Panc1 (cell line): ENCODE measurements around the gene WNT3. TPM values are rescaled to one million over a fixed set of nuclear protein-coding genes. Genes with fewer than 3 reads are reported as not detected.

Experiments
- ATAC-seq: fragments of 200-7000 bp; cut with Tn5 transposase; 2 replicates; pipeline ENCODE4 v1.9.1; 2020; ENCODE audit warnings: mild to moderate bottlenecking, moderate library complexity
- BruUV-seq: library from RNA; stranded (reverse); fragments of 400-500 nt; replicated peaks from 2 replicates; lab custom pipeline; 2021; lab: Mats Ljungman, UMichigan
- CTCF ChIA-PET: fragments of 300-600 bp; sonication (Branson Sonifier 250); formaldehyde crosslinking; loops from one replicate; lab custom pipeline; 2022; ENCODE audit warnings: antibody characterized with exemption; lab: Charles Lee
- POLR2A ChIA-PET: fragments of 300-600 bp; sonication (Branson Sonifier 250); formaldehyde crosslinking; loops from one replicate; lab custom pipeline; 2022; ENCODE audit warnings: antibody characterized with exemption; lab: Charles Lee
- DNase-seq: peaks from one replicate; pipeline ENCODE4 v3.0.0-alpha.2; 2010; ENCODE audit warnings: low read depth, low spot score
- H3K27ac ChIP-seq: 2 replicates; pipeline ENCODE4 v1.5.1; 2011; ENCODE audit warnings: mild to moderate bottlenecking, low read length, inconsistent platforms
- H3K27me3 ChIP-seq: fragments of 200-500 bp; sonication (Bioruptor generic); 2 replicates; pipeline ENCODE4 v1.6.0; 2014; ENCODE audit warnings: low read length, inconsistent platforms; ENCODE audit not compliant: control insufficient read depth, insufficient read depth
- H3K36me3 ChIP-seq: fragments of 200-500 bp; sonication (Bioruptor generic); 2 replicates; pipeline ENCODE4 v1.5.1; 2014; ENCODE audit warnings: inconsistent platforms, mild to moderate bottlenecking, low read length, moderate library complexity; ENCODE audit not compliant: control insufficient read depth, insufficient read depth
- H3K4me1 ChIP-seq: 2 replicates; pipeline ENCODE4 v1.5.1; 2011; ENCODE audit warnings: inconsistent platforms, mild to moderate bottlenecking, low read length, moderate library complexity; ENCODE audit not compliant: control insufficient read depth, insufficient read depth
- H3K4me3 ChIP-seq, 2 experiments: 2 replicates each; pipeline ENCODE4 v1.5.1; 2011 to 2012; ENCODE audit warnings: low read depth in 2 of 2, low read length in 2 of 2, mild to moderate bottlenecking in 2 of 2, inconsistent platforms in 1 of 2, moderate library complexity in 1 of 2
- H3K9me3 ChIP-seq: fragments of 200-500 bp; sonication (Bioruptor generic); 2 replicates; pipeline ENCODE4 v1.5.1; 2014; ENCODE audit warnings: low read depth, mild to moderate bottlenecking, inconsistent platforms, low read length, moderate library complexity; ENCODE audit not compliant: control insufficient read depth, insufficient read depth
- CTCF ChIP-seq: fragments of 450-650 bp; IDR thresholded peaks from 2 replicates; pipeline ENCODE4 v1.5.1; 2017; ENCODE audit warnings: mild to moderate bottlenecking
- POLR2AphosphoS5 ChIP-seq: IDR thresholded peaks from 2 replicates; pipeline ENCODE4 v1.6.1; 2012; ENCODE audit warnings: mild to moderate bottlenecking, low read depth, low read length, moderate library complexity
- REST ChIP-seq, 2 experiments: IDR thresholded peaks; 2 replicates each; pipeline ENCODE4 v1.6.1; 2011 to 2012; ENCODE audit warnings: low read depth in 2 of 2, control low read depth in 1 of 2, low read length in 1 of 2, mild to moderate bottlenecking in 1 of 2, moderate library complexity in 1 of 2; ENCODE audit not compliant: insufficient read depth in 1 of 2
- SIN3A ChIP-seq: IDR thresholded peaks from 2 replicates; pipeline ENCODE4 v1.6.1; 2012; ENCODE audit warnings: low read depth, mild to moderate bottlenecking, low read length, moderate library complexity, borderline replicate concordance; ENCODE audit not compliant: insufficient read depth
- TCF7L2 ChIP-seq: IDR thresholded peaks from 2 replicates; pipeline ENCODE4 v1.6.1; 2011; ENCODE audit warnings: mild to moderate bottlenecking, low read depth, low read length, inconsistent platforms
- in situ Hi-C: cut with HindIII; loops from 2 replicates; pipeline ENCODE4 v1.10.0; 2016; ENCODE audit warnings: low sequenced_read_pairs, low pct_unique_long_range_greater_than_20kb
- intact Hi-C: fragments of 100-400 bp; cut with micrococcal nuclease; formaldehyde crosslinking; loops from one replicate; pipeline ENCODE4 v1.10.0; 2022; ENCODE audit not compliant: unreplicated experiment
- total RNA-seq: library from RNA; stranded (reverse); gene quantifications from one replicate; pipeline ENCODE4 v1.2.1, GENCODE V29; 2021; ENCODE audit not compliant: unreplicated experiment

WNT3 gene
- total RNA-seq, 1 experiment from 2014 or later, result 3.4 TPM

- CTCF ChIA-PET, result interaction anchor here (0.5 kb wide), 1 partner anchor 639 kb away, joined by 3 read pairs; the partner anchor contains the start of gene KANSL1
- in situ Hi-C loops, result no loop called here
These were observed 13.9 kb upstream of the WNT3 start for GRCh38 chr17:46832331-46832821.

DNA sequence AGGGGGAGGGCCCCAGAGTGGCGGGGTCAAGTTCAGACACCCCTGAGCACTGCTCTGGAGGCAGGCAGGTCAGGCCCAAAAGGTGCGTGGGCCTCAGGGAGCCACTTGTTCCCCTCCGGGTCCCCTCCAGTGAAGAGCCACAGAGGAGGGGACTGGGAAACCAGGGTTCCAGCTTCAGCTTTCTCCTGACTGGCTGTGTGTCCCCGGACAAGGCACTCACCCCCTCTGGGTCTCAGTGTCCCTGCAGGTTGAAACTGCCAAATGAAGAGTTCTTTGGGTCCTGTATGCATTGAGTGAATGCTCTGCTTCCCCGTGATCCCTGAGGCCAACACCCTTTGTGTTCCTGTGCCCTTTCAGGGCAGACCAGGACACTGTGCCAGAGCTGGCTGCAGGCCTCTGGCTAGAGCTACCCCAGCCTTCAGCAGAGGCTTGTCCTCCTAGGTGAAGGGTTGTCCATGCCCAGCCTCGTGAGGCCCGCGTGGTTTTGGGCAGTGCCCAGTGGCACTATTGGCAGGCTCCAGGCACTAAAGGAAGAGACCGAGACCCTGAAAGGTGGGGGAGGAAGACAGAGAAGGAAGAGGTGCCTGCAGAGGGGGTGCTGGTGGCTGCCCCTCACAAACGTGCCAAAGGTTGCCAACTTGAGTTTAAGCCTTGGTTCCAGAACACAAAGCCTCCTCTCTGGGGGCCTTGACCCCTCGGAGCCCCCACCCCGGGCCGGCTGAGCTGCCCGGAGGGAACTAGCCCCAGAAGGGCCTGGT is 13.3 kb upstream of the WNT3 start:
- TF ChIP-seq CTCF (no peak), REST (IDR thresholded peaks at IDR 0.05; ENCODE audit: insufficient read depth in 1 of 2, low read depth in 2 of 2, low read length in 1 of 2) (no peak)
- Histone ChIP-seq H3K27ac (no peak overlapping the region), H3K27me3 (no peaks in the 10 kb centered on the region), H3K36me3 (no peaks in the 10 kb centered on the region), H3K9me3 (no peaks in the 10 kb centered on the region), H3K4me1 (no peaks in the 10 kb centered on the region), H3K4me3 (no peak overlapping the region)
- BruUV-seq, result no TSS peak
- no peak for DNase-seq
- ChIA-PET POLR2A (no interaction called here), CTCF (no interaction called here)
- intact Hi-C loops (no loop called here), in situ Hi-C loops (no loop called here)
- no peak for ATAC-seq

More at GRCh38 chr17:46832331-46832821, 13.9 kb upstream of the WNT3 start:
- no TSS peak for BruUV-seq
- Histone ChIP-seq H3K36me3 (no peaks in the 10 kb centered on the region), H3K27ac (no peak overlapping the region), H3K4me3 (no peak overlapping the region), H3K27me3 (no peaks in the 10 kb centered on the region), H3K9me3 (no peaks in the 10 kb centered on the region), H3K4me1 (no peaks in the 10 kb centered on the region)
- TF ChIP-seq POLR2AphosphoS5 (no peak), SIN3A (no peak), TCF7L2 (no peak), REST (IDR thresholded peaks at IDR 0.05; ENCODE audit: insufficient read depth in 1 of 2, low read depth in 2 of 2, low read length in 1 of 2) (no peak)
- POLR2A ChIA-PET, result no interaction called here
- DNase-seq (no peak), ATAC-seq (no peak)
- intact Hi-C loops, result no loop called here
